Heart right ventricle (tissue), 16 donors: ENCODE results near the gene TNS3. TPM values are rescaled to one million over a fixed set of nuclear protein-coding genes. Genes with fewer than 3 reads are reported as not detected.

Experiments
- ATAC-seq, 8 donors: fragments of 200-7000 bp; cut with Tn5 transposase; one replicate each; pipeline ENCODE4 v1.9.1; 2020; ENCODE audit warnings: mild to moderate bottlenecking in 8 of 8, moderate library complexity in 8 of 8, moderate number of reproducible peaks in 1 of 8
- DNase-seq, 2 donors: peaks; one replicate each; pipeline ENCODE4 v3.0.0-alpha.2; 2020
- H3K27ac ChIP-seq, 10 donors: fragments of 200-600 bp; sonication (generic) in 2 of 10; one replicate each; pipeline versions ENCODE4 v1.5.0 to v1.8.0; 2020 to 2022; ENCODE audit warnings: mild to moderate bottlenecking in 3 of 10
- H3K27me3 ChIP-seq, 7 donors: fragments of 200-600 bp; one replicate each; pipeline ENCODE4 v1.8.0; 2021 to 2022; ENCODE audit warnings: mild to moderate bottlenecking in 2 of 7
- H3K36me3 ChIP-seq, 9 donors: fragments of 200-600 bp; sonication (generic) in 1 of 9; one replicate each; pipeline versions ENCODE4 v1.5.0 to v1.8.0; 2020 to 2022; ENCODE audit warnings: mild to moderate bottlenecking in 2 of 9
- H3K4me1 ChIP-seq, 9 donors: fragments of 200-600 bp; sonication (generic) in 1 of 9; one replicate each; pipeline versions ENCODE4 v1.5.0 to v1.8.0; 2020 to 2022; ENCODE audit warnings: mild to moderate bottlenecking in 4 of 9
- H3K4me3 ChIP-seq, 10 donors: fragments of 200-600 bp; sonication (generic) in 2 of 10; one replicate each; pipeline versions ENCODE4 v1.5.0 to v1.8.0; 2020 to 2022; ENCODE audit warnings: mild to moderate bottlenecking in 7 of 10, moderate library complexity in 2 of 10
- H3K9me3 ChIP-seq, 11 donors: fragments of 200-600 bp in 10 of 11; sonication (generic) in 2 of 11; one replicate each; pipeline versions ENCODE4 v1.5.0 to v1.8.0; 2013 to 2022; ENCODE audit warnings: mild to moderate bottlenecking in 2 of 11, control low read depth in 1 of 11, moderate library complexity in 1 of 11
- WGBS, 2 donors: extraction: QIAGEN DNeasy Blood & Tissue Kit; methylation state at CpG; one replicate each; pipeline ENCODE4 v1.1.7; 2013; ENCODE audit warnings: inconsistent platforms in 1 of 2; 5-methylcytosine and 5-hydroxymethylcytosine counted together
- intact Hi-C, 10 donors: fragments of 100-400 bp; cut with DNase I; formaldehyde crosslinking; loops; one replicate each; pipeline versions ENCODE4 v1.11.1 to v1.14.2; 2022
- polyA plus RNA-seq, 2 donors: library from polyadenylated mRNA; stranded (reverse); fragments of 200-250 nt; gene quantifications; one replicate each; pipeline ENCODE4 v1.2.3, GENCODE V29; 2013
- total RNA-seq, 10 donors: library from RNA; stranded (reverse); fragmentation: NEBNext Ultra II Directional in 3 of 10; extraction: Animal tissue kit (Norgen Biotek cat#: 25700) in 3 of 10; gene quantifications; one replicate each; pipeline versions ENCODE4 v1.2.1 to v1.2.4, GENCODE V29; 2021 to 2023
- TF ChIP-seq, protein P1 (sequence below), 9 donors: fragments of 200-600 bp; sonication (generic) in 2 of 9; IDR thresholded peaks; one replicate each; pipeline versions ENCODE4 v1.5.0 to v1.8.0; 2021 to 2022; ENCODE audit warnings: antibody characterized with exemption in 9 of 9, mild to moderate bottlenecking in 5 of 9, moderate library complexity in 1 of 9
- donor health status: Arrhythmogenic right ventricular cardiomyopathy.
- donor health status: ischemic (EF 13 %, LVEDD 7.1; RV severe dilation, severe dysfunction).
- donor health status: healthy with polysubstance abuse.
- donor health status: DM: no; HTN: yes; CAD: no.
- donor health status: DM: no; HTN: no; CAD: no.
- donor health status: ischemic (EF 25% LVEDD 6.9; RV normal size, moderate dysfunction).
- donor health status: ischemic (EF 25% LVEDD 5.7; RV mildly dilated, moderate dysfunction).
- donor health status: healthy.
- donor health status: DM: yes; HTN: yes; CAD: no.
- donor health status: Ischemic cardiomyopathy.
- donor health status: ischemic (EF 35%, LVEDD 5.7; RV mildly dilated, moderate dysfunction).
- donor health status: nonischemic (EF 11% LVEDD 7.7; RV severe dilation, severe dysfunction).
- donor health status: DM: yes; HTN: yes; CAD: no.
- donor health status: PGD.
- donor health status: ischemic (EF 29% LVEDD 5.4; RV normal size, mild dysfunction).
- donor health status: nonischemic (EF 23%, LVEDD 6.1; RV moderate dilation, normal function).

Gene TNS3
- total and polyA plus RNA-seq, 12 donors: 6.7 to 74.2 (median 34.0) TPM

DNA sequence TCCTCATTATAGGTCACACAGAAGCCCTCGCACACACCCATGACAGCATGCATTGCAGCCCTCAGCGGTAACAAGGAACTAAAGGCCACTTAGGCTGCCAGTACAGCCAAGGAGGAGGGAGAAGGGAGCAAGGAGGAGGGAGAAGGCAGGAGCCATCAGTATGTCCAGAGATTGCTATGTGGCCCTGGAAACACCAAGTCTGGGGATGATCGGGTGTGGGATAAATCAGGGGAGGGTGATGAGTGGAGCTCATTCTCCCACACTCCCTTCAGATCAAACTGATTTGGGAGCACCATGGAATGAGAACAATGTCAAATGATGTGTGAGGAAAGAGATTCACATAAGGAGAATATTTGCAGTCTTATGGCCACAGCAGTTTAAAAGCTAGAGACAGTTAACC is 350.9 kb downstream of the TNS3 start:
- Histone ChIP-seq H3K27me3 (no peaks in the 10 kb centered on the region), H3K9me3 (no peaks in the 10 kb centered on the region), H3K4me3 (no peak overlapping the region), H3K4me1 (peaks cover 0 to 13% (median 5%) of the 10 kb centered on the region in 9 donors), H3K36me3 (no peaks in the 10 kb centered on the region), H3K27ac (no peak overlapping the region)
- intact Hi-C loops: loop anchor here in 3 of 10 donors (5.0 to 10.0 kb wide), 5 partner anchors 39 to 1314 kb away; partner anchors contain the start of gene IGFBP3 (in 1 of the 3)
- TF ChIP-seq, protein P1, sequence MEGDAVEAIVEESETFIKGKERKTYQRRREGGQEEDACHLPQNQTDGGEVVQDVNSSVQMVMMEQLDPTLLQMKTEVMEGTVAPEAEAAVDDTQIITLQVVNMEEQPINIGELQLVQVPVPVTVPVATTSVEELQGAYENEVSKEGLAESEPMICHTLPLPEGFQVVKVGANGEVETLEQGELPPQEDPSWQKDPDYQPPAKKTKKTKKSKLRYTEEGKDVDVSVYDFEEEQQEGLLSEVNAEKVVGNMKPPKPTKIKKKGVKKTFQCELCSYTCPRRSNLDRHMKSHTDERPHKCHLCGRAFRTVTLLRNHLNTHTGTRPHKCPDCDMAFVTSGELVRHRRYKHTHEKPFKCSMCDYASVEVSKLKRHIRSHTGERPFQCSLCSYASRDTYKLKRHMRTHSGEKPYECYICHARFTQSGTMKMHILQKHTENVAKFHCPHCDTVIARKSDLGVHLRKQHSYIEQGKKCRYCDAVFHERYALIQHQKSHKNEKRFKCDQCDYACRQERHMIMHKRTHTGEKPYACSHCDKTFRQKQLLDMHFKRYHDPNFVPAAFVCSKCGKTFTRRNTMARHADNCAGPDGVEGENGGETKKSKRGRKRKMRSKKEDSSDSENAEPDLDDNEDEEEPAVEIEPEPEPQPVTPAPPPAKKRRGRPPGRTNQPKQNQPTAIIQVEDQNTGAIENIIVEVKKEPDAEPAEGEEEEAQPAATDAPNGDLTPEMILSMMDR (IDR thresholded peaks at IDR 0.05): no peak
- 82% methylated on average over 3 of the region's 3 CpGs for WGBS, 2 donors
- no peak for DNase-seq
- no peak for ATAC-seq

DNA sequence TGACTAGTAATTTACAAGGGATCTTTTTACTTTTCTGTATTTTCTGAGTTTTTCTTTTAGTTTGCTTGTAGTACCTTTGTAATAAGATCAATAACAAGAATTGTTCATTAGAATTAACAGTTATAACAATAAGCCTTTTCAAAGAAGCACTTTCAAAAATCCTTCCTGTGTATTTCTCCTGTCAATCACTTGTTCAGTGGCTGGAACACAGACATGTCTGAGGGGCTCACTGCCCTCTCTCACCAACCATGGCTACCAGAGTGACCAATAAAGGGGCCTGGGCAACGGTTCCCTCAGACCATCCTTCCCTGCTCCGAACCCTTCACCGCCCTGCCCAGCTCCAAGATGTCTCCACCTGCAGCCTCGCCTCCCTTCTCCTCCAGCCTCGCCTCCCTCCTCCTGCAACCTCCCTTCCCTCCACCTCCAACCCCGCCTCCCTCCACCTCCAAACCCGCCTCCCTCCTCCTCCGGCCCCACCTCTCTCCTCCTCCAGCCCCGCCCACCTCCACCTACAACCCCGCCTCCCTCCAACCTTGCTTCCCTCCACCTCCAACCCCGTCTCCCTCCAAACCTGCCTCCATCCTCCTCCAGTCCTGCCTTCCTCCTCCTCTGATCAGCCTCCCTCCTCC is 353.4 kb downstream of the TNS3 start:
- TF ChIP-seq, protein P1 (IDR thresholded peaks at IDR 0.05): no peak
- no peak overlapping the region for H3K27ac ChIP-seq
- no peak overlapping the region for H3K4me3 ChIP-seq
- WGBS, 2 donors: 96 to 99% methylated on average over 11 of the region's 11 CpGs
- no peaks in the 10 kb centered on the region for H3K36me3 ChIP-seq
- intact Hi-C loops: no loop called here
- peaks cover 0 to 17% (median 5%) of the 10 kb centered on the region in 9 donors for H3K4me1 ChIP-seq
- no peaks in the 10 kb centered on the region for H3K27me3 ChIP-seq
- no peak for DNase-seq
- ATAC-seq: no peak
- no peaks in the 10 kb centered on the region for H3K9me3 ChIP-seq

DNA sequence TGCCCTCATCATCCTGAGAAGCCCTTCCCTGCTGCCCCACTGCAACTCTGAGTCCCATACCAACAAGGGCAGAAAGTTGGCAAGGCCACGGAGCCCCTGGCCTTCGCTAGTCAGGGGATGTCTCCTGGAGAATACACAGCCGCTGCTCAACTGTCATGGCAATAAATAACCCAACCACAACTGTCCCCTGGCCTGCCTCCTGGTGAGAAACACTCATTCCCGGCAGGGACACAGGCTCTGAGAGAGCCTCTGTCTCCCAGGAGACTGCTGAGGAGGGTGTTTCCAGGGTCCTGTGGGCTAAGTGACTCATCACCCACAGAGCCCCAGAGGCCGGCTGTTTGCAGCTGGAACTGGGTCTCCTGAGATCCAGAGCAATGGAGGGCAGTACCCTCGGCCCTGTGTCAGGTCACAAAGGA is 354.1 kb downstream of the TNS3 start:
- H3K36me3 ChIP-seq: no peaks in the 10 kb centered on the region
- DNase-seq: peak; percentile 24 to 29
- intact Hi-C loops: no loop called here

DNA sequence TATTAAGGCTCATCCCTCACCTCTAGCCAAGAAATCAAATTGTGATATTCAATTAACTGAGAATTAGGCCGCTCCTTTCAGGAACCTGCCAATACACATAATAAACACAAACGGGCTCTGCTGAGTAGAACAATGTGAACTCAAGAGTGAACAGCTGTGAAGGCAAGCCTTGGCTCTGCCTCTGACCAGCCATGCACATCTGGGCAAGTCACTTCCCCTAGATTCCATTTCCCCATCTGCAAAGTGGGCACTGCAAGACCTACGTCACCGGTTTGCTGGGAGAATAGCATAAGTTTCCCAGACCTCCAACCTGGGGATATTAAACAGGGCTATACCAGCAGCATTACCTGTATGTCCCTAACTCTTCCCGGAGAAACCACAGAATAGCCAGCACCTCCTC is 355.2 kb downstream of the TNS3 start:
- 91 to 92% methylated on average over 5 of the region's 5 CpGs for WGBS, 2 donors
- TF ChIP-seq, protein P1 (IDR thresholded peaks at IDR 0.05): no peak

More for the DNA sequence above, 354.1 kb downstream of the TNS3 start:
- Histone ChIP-seq H3K4me1 (peaks cover 0 to 17% (median 5%) of the 10 kb centered on the region in 9 donors), H3K27ac (no peak overlapping the region), H3K27me3 (no peaks in the 10 kb centered on the region), H3K4me3 (no peak overlapping the region), H3K9me3 (no peaks in the 10 kb centered on the region)
- ATAC-seq: peak in 5 of 8 donors; percentile 33 to 90 (median 67)
- 48 to 65% methylated on average over 6 of the region's 6 CpGs for WGBS, 2 donors
- TF ChIP-seq, protein P1 (IDR thresholded peaks at IDR 0.05): no peak

More for the DNA sequence above, 355.2 kb downstream of the TNS3 start:
- no peaks in the 10 kb centered on the region for H3K27me3 ChIP-seq
- ATAC-seq (no peak), DNase-seq (no peak)
- intact Hi-C loops: no loop called here
- no peaks in the 10 kb centered on the region for H3K36me3 ChIP-seq
- H3K27ac ChIP-seq: no peak overlapping the region
- H3K4me3 ChIP-seq: no peak overlapping the region
- peaks cover 0 to 17% (median 5%) of the 10 kb centered on the region in 9 donors for H3K4me1 ChIP-seq
- H3K9me3 ChIP-seq: no peaks in the 10 kb centered on the region
